Urinary bladder (tissue), 4 donors: ENCODE measurements around the gene SALL2. TPM values are rescaled to one million over a fixed set of nuclear protein-coding genes. Genes with fewer than 3 reads are reported as not detected.

ENCODE experiments used
- DNase-seq: peaks from one replicate; pipeline ENCODE4 v3.0.0-alpha.2; 2015; ENCODE audit errors: extremely low spot score
- H3K27ac ChIP-seq: one replicate; pipeline ENCODE4 v1.5.1; 2013; ENCODE audit warnings: low read depth, mild to moderate bottlenecking, moderate library complexity
- H3K36me3 ChIP-seq: one replicate; pipeline ENCODE4 v1.6.1; 2013; ENCODE audit warnings: mild to moderate bottlenecking, moderate library complexity; ENCODE audit not compliant: insufficient read depth
- H3K4me1 ChIP-seq: one replicate; pipeline ENCODE4 v1.6.1; 2013; ENCODE audit warnings: mild to moderate bottlenecking, moderate library complexity; ENCODE audit not compliant: insufficient read depth
- H3K4me3 ChIP-seq: one replicate; pipeline ENCODE4 v1.5.1; 2013; ENCODE audit warnings: low read depth, low read length
- WGBS: extraction: QIAGEN DNeasy Blood & Tissue Kit; methylation state at CpG from one replicate; pipeline ENCODE4 v1.1.7; 2013; 5-methylcytosine and 5-hydroxymethylcytosine counted together
- polyA plus RNA-seq: library from polyadenylated mRNA; stranded (reverse); fragments of 200-250 nt; gene quantifications from one replicate; pipeline ENCODE4 v1.2.3, GENCODE V29; 2013
- total RNA-seq: library from RNA; depleted of rRNA; stranded (reverse); fragments of >200 nt; gene quantifications from one replicate; pipeline ENCODE4 v1.2.3, GENCODE V29; 2014
- donor health status: healthy with polysubstance abuse.
- donor health status: healthy.

The SALL2 gene
- total and polyA plus RNA-seq, 2 donors, result 6.4 to 11.9 TPM

DNA sequence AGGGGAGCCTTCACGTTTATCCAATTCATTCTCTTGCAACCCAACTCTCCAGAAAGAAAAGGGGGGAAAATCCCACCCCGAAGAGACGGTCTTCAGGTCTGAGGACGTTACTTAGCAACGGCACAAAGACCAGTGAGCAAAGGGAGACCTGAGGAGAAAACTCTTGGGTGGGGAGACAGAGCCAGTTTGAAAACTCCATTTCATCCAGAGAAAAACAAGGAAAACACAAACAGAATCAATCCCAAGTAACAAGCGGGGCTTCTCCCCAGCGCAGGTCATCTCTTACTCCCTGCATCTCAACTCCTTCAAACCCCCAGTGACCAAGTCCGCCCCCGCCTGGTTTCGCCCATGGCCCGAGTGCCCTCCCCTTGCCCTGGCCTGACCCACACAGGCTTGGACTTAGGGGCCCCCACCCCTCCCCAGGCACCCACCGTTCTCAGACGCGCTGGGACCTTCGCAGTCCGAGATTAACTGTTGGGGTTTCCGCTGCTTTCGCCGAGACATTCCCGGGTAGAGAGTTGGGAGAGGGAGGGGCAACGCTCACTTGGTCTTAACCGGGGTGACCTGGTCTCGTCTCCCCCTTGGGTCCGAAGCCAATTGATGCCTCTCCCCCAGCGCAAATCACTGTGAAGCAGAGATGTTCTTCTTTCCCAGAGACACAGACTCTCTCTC is 10.4 kb upstream of the SALL2 start:
- Histone ChIP-seq H3K4me3 (peak overlapping the region; percentile 22), H3K27ac (no peak overlapping the region), H3K36me3 (no peaks in the 10 kb centered on the region), H3K4me1 (no peaks in the 10 kb centered on the region)
- no peak for DNase-seq
- 2% methylated on average over 25 of the region's 25 CpGs for WGBS

DNA sequence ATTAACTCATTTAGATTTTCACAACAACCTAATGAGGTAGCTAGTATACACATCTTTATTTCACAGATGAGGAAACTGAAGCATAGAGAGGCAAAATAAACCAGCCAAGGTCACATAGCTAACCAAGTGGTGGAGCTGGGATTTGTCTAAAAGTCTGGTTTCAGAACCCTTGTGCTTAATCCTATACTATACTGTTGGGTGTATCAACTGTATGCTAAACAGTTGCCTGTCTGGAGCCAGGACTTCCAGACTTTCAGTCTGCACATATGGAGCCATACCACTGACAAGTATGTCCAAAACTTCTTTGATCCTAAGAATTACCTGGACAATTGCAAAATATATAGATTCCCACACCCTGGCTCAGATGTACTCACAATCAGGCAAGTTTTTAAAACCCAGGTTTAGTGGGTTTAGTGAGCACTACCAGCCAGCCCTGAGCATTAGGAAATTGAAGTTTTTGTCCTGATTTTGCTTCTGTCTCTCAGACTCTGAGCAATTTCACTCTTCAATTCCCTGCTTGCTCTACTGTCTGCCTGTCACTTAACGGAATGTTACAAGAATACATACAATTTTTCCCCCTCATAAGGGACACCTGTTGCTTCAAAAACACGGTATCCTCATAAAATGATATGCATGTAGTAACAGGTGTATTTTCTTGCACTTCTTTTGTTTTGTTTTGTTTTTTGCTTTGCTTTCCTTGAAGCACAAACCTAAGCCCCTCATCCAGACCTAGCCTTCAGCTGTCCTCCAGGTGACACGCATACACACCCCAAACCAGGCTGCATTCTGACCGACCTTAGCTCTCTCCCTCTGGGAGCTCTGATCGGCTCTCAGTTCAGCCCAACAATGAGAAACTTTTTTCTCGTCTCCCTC is 9.6 kb upstream of the SALL2 start:
- Histone ChIP-seq H3K27ac (no peak overlapping the region), H3K36me3 (no peaks in the 10 kb centered on the region), H3K4me1 (no peaks in the 10 kb centered on the region), H3K4me3 (no peak overlapping the region)
- WGBS, result 24% methylated on average over 6 of the region's 6 CpGs
- no peak for DNase-seq

DNA sequence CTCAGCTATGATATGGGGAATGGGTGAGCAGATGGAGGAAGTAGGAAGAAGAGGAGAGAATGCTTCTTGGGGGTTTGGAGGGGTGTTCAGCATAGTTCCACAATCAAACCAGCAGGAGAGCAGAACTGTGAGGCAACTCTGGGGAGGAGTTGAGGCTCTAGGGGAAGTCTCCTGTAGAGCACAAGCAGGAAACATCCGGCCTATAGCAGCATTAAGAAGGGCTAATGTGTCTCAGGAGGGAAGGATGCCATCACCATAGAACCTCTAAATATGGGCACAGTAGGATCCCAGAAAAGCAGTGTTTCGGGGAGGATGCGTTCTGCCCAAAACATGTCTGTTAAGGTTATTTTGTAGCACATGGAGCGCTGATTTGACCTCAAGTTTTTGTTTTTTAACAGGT is 8.4 kb upstream of the SALL2 start:
- no peaks in the 10 kb centered on the region for H3K36me3 ChIP-seq
- H3K27ac ChIP-seq, result no peak overlapping the region
- H3K4me3 ChIP-seq, result no peak overlapping the region
- no peaks in the 10 kb centered on the region for H3K4me1 ChIP-seq
- WGBS, result 54% methylated on average over 4 of the region's 4 CpGs
- DNase-seq, result no peak

DNA sequence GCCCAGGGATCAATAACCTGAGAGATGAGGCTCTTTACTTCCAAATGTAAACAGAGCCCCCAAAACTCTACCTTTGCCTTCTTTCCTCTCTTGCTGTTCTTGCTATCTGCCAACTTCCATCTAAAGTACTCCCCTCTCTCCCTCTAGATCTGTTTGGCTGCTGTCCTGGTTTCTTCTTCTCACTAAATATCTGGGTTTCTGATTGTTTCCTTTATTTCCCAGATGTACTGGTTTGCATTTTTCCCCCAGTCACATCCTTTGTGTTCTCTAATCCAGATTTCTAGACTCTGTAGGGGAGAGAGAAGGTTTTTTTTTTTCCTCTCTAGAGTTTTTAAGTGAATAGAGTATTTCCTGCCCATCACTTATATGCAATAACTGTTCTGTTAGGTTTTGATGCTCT is 7.1 kb upstream of the SALL2 start:
- no peak overlapping the region for H3K27ac ChIP-seq
- no peaks in the 10 kb centered on the region for H3K4me1 ChIP-seq
- no peak overlapping the region for H3K4me3 ChIP-seq
- no peaks in the 10 kb centered on the region for H3K36me3 ChIP-seq
- no peak for DNase-seq

DNA sequence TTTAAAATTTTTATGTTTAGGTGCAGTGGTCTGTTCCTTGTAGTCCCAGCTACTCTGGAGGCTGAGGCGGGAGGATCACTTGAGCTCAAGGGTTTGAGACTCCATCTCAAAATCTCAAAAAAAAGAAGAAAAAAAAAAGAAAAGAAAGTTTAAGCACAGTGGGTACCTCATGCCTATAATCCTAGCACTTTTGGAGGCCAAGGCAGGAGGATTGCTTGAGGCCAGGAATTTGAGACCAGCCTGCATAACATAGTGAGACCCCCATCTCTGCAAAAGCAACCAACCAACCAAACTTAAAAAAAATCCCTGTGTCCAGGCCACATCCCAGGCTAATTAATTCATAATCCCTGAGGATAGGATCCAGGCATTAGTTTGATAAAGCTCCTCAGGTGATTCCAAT is 3.4 kb upstream of the SALL2 start:
- WGBS, result 95% methylated on average over 1 of the region's 1 CpG
- DNase-seq, result no peak
- no peaks in the 10 kb centered on the region for H3K36me3 ChIP-seq
- H3K4me3 ChIP-seq, result no peak overlapping the region
- no peak overlapping the region for H3K27ac ChIP-seq
- no peaks in the 10 kb centered on the region for H3K4me1 ChIP-seq

DNA sequence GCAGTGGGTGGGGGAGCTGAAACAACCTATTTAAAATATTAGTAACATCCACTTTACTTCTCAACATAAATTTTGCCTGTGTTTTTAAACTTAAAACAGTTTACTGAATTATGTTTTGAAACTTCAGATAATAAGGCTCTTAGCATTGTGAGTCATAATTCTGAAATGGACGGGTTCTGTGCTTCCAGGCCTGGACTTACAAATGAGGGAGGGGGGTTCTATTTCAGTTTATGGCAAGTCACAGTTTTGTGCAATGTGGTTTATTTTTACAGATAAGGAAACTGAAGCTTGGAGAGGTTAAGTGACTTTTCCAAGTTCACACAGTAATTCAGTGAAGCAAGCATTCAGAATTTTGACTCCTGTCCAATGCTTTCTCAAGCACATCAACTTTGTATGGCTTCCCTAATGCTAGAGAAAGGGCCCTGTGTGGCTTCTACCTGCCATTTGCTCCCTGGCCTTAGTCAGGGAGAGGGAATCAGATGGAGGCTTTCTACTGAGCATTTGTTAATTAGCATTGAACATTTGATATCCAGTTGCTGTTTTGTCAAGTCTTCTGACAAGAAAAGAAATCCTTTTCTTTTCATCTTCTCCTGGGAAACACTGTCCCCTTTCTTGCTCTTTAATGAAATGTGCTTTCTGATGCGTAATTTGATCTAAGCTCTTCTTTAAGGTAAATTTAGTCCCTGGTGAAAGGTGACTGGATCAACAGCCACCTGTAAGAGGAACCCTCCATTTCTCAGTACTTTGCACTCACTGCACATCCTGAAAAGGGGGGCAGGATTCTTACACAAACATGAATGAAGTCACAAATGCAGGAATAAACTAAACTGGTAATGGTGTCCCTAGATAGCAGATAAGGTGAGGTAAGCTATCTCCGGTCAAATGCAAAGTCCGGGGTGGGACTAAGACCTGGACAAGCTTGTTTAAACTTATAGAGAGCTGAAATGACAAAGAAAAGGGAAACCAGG is 2.5 kb upstream of the SALL2 start:
- H3K36me3 ChIP-seq, result no peaks in the 10 kb centered on the region
- 66% methylated on average over 4 of the region's 4 CpGs for WGBS
- DNase-seq, result no peak
- H3K4me3 ChIP-seq, result no peak overlapping the region
- no peaks in the 10 kb centered on the region for H3K4me1 ChIP-seq
- no peak overlapping the region for H3K27ac ChIP-seq

DNA sequence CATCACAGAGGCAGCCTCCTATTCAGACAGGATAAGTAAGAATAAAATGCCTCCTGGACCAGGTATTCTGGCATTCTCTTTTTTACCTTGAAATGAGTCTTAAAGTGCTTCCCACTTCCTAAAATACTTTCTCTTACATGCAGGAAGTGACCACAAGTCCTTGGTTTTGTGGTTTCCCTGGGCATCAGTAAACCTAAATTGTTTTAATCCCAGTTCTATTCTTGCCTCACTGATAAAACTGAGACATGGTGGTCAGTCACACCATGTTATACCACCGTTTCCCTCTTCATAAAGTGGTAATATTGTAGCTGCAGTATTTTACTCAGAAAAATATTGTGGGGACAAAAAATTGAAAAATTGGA is 1.2 kb upstream of the SALL2 start:
- H3K4me1 ChIP-seq, result no peaks in the 10 kb centered on the region
- H3K4me3 ChIP-seq, result no peak overlapping the region
- no peak overlapping the region for H3K27ac ChIP-seq
- no peak for DNase-seq
- no peaks in the 10 kb centered on the region for H3K36me3 ChIP-seq
- WGBS, result 38% methylated on average over 1 of the region's 1 CpG

DNA sequence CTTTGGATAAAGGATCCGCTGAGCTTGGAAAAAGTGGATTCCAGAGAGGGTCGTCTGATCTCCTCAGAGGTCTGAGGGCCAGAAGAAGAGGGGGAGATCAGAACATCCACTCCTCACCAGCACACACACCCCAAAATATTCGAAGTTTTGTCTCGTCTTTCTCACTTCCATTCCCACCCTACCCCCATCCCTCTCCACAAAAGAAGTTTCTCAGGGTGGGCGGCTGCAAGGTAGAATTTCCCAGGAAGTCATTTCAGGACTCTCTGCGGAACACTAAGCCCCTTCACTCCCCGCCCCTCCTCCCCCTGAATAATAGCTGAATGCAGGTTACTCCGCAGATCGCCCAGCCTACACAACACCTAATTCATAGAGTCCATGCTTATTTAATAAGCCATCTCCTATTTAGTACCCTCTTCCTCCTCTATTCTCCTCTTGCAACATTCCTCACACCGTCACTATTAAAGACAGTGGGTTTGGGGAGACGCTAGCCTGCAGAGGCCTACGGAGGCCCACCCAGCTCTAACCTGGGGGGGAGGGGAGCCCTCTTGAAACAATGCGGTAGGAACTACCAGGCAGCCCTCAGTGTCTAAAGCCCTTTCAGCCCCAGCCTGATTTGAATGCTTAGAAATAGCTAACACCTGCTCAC is 649 bp upstream of the SALL2 start:
- Histone ChIP-seq H3K27ac (no peak overlapping the region), H3K4me1 (no peaks in the 10 kb centered on the region), H3K4me3 (peak overlapping the region; percentile 77), H3K36me3 (no peaks in the 10 kb centered on the region)
- WGBS, result 15% methylated on average over 13 of the region's 13 CpGs
- DNase-seq, result no peak

DNA sequence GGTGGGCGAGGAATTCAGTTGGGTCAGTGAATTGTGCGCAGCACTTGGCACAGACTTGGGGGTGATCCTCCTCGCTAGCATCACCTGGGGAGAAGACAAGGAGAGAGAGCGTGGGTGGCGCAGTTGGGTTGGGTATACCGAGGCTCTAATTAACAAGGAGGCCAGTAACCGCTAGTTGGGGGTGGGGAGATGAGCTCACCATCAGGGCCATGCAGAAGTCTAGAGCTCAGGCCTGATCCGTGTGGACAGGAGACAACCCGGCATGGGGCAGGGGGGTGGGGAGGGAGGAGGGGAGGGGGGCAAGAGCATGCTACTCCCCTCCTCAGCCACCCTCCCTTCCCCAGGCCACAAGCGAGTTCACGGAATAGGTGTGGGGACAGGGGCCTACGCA is 580 bp downstream of the SALL2 start:
- H3K36me3 ChIP-seq, result no peaks in the 10 kb centered on the region
- H3K4me1 ChIP-seq, result no peaks in the 10 kb centered on the region
- no peak overlapping the region for H3K27ac ChIP-seq
- H3K4me3 ChIP-seq, result peak overlapping the region; percentile 77
- 25% methylated on average over 12 of the region's 12 CpGs for WGBS
- no peak for DNase-seq

DNA sequence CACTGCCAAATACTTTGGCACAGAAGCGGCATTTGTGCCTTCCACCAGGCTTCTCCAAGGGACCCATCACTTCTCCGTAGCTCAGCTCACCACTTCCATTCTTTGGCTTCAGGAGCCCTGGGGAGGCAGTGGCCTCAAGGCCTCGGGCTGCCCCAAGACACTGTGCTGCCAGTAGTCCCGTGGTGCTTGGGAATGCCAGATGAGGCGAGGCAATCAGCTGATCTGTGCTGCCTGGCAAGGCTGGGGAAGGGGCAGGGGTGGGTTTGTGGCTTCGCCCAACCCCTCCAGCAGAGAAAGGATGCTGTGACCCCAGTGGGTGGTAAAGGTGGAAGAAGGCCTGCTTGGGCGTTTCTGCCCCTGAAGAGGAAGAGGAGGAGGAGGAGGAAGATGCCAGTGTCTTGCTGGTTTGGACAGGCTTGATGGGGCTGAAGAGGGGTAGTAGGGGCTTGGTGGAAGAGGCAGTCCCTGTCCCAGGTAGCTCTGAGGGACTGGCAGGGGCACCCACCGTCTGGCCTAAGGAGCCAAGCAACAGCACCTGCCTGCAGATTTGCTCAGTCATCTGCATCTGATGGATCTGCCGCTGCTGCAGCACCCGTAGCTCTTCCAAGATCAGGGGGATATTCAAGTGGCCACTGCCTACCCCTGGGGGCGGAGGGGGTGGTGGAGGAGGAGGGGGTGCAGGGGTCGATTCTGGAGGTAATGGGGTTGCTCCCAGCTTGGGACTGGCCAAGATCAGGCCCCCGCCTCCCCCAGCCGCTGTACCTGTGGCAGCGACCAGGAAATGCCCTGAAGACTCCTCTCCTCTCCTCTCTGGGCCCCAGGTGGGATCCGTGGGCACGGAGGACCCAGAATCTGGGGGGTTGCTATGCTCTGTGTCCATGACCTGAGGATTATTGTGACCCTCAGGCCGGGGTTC is 1.3 kb downstream of the SALL2 start:
- Histone ChIP-seq H3K27ac (no peak overlapping the region), H3K36me3 (no peaks in the 10 kb centered on the region), H3K4me3 (peak overlapping the region; percentile 77), H3K4me1 (no peaks in the 10 kb centered on the region)
- no peak for DNase-seq
- WGBS, result 81% methylated on average over 18 of the region's 18 CpGs

DNA sequence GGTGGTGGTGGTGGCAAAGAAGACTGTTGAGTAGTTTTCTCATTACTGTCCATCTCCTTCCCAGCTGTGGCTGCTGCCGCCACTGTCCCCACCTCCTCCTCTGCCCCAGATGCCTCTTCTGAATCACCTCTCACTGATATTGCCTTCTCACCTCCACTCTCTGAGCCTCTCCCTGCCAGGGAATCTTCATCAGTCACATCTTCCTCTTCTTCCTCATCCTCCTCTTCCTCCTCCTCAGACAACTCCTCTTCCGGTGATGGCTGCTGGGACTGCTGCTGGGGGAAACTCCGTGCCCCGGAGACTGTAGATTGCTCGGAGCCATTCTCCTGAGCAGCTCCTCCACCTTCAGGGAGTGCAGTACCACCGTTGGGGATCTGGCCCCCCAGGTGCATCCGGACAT is 2.9 kb downstream of the SALL2 start:
- DNase-seq, result no peak
- no peak overlapping the region for H3K27ac ChIP-seq
- no peaks in the 10 kb centered on the region for H3K4me1 ChIP-seq
- 77% methylated on average over 7 of the region's 7 CpGs for WGBS
- H3K4me3 ChIP-seq, result no peak overlapping the region
- no peaks in the 10 kb centered on the region for H3K36me3 ChIP-seq

DNA sequence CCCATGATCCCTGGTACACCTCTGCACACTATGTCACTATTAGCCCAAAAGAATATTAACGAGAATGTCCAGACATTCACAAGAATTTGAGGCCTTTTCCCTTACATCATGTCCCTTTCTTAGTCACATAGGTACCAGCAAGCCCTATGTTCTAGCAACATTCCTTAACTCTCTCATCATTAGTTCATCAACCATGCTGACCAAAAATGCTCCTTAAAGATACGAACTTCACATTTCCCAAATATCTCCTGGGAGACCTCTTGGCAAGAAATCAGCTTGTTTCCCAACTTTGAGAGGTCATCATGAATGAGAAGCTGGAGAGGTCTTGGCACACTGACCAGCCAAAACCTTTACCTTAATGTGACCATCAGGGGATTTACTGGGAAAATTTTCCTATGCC is 4.6 kb downstream of the SALL2 start:
- WGBS, result 79% methylated on average over 2 of the region's 2 CpGs
- no peaks in the 10 kb centered on the region for H3K4me1 ChIP-seq
- no peak overlapping the region for H3K4me3 ChIP-seq
- no peaks in the 10 kb centered on the region for H3K36me3 ChIP-seq
- no peak for DNase-seq
- no peak overlapping the region for H3K27ac ChIP-seq
